ENCODE data around the gene KRT80. TPM values are rescaled to one million over a fixed set of nuclear protein-coding genes. Genes with fewer than 3 reads are reported as not detected.
A peak's percentile ranks its signal among the peaks of the same experiment; 100 is the strongest.

KRT80 gene
- total RNA-seq, 1 donor from 2014 or later = 0.39 TPM

DNA sequence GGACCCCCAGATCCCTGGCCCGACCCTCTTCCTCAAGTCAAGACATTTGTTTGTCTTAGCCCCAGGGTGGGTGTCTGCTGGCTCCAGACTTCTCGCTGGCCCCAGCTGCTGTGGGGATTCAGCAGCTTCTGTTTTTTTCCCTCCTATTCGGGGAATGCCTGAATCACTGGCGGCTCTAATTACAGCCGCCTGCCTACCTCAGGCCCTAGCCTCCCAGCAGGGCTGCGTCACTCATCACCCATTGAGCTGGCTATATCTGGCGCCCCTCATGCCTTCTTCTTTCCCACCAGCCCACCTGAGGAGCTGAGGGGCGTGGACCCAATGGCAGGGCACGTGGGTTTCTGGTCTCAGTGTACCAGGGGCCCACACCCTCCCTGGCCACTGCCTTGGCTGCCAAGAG, 10.1 kb downstream of the KRT80 start:
- no peak for DNase-seq (ENCODE audit: low read depth in 2 of 2)

GRCh38 chr12:52180971-52181628, 10.7 kb downstream of the KRT80 start:
- no peak for DNase-seq (ENCODE audit: low read depth in 2 of 2)

GRCh38 chr12:52179396-52179973, 12.3 kb downstream of the KRT80 start:
- no peak for DNase-seq (ENCODE audit: low read depth in 2 of 2)

DNA sequence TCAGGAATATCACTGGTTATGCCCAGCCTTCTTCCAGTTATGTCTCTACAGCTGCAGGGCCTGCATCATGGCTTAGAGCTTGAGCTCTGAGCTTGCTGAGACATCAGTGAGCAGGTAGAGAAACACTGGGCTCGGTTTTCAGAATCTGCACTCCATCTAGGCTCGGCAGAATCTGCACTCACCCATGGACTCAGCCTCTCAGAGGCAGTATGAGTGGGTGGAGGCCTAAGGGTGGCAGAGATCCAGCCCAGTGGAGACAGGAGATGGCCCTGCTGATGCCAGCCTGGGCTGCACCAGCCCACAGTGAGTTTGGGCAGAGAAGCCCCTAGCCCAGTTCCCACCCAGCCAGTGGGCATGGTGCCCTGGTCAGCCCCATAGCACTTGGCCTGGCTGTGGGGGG, 12.8 kb downstream of the KRT80 start:
- no peak for DNase-seq (ENCODE audit: low read depth in 2 of 2)

DNA sequence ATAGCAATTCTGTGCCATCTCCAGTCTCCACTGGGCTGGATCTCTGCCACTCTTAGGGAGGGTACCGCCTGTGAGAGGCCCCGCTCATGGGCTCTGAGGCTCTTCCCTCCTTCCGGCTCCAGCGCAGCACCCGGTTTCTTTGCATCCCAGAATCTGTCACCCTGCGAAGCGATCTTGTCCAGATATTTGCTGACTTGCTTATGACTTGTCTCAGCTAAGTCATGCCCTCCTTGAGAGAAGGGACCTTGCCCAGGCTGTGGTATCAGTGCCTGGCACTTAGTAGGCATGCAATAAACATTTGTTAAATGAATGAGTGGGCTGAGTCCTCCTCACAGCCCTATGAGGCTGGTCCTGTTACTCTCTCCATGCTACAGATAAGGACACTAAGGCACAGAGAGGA, 13.4 kb downstream of the KRT80 start:
- DNase-seq (ENCODE audit: low read depth in 2 of 2) = no peak

DNA sequence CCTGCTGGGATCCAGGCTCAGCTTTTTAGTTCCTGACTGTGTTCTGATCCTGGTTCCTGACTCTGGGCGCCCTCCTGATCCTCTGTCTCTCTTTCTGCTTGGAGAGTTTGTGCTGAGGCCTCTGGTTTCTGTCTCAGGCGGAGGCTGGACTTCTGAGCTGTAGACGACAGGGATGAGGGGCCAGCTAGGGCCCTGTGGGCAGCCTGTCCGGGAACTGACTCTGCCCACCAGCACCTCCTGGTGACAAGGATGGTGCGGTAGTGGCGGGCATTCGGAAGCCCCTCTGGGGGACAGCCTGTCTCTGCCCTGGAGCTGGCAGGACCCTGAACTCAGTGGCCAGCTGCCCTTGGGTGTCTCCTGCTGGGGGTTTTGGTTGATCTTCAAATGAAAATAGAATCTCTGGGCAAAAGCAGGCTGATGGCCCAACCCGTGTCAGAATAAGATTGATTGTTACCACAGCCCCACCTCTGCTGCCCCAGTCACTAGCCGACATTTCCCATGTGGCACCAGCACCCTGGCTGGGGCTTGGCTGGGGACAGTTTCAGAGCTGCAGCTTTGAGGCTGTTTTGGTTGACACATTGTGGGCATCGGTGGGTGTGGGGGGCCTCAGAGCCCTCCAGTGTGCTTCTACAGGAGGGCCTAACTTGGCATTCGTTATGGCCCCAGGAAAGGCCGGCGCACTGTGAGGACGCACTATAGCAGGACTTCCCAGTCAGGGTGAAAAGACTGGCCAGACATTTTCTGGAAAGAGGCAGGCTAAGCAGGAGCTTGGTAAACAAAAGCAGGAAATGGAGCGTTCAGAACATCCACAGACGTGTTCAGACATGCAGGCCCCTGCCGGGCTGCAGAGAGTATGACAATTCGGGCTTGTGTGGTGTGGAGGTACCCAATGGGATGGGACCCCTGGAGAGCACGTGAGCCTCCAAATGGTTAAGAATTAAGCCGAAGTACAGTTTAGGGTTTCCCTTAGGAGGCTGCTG, 16.2 kb downstream of the KRT80 start:
- peak; percentile 64 to 94 for DNase-seq (ENCODE audit: low read depth in 2 of 2)

DNA sequence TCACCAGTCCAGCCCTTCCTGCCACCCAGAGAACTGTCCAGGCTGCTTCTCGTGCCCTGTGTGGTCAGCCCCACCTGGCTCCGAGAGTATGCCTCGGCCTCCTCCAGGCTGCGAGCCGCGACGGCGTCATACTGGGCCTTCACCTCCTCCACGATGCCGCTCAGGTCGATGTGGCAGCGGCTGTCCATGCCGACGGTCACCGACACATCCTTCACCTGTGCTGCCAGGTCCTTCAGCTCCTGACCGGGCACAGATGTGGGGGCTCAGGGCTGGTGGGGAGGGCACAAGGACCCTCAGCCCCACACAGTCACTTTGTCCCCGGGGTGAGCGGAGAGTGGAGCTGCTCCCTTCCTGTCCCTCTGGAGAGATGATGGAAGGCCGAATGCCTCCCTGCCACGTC, 18.3 kb downstream of the KRT80 start:
- no peak for DNase-seq (ENCODE audit: low read depth in 2 of 2)

DNA sequence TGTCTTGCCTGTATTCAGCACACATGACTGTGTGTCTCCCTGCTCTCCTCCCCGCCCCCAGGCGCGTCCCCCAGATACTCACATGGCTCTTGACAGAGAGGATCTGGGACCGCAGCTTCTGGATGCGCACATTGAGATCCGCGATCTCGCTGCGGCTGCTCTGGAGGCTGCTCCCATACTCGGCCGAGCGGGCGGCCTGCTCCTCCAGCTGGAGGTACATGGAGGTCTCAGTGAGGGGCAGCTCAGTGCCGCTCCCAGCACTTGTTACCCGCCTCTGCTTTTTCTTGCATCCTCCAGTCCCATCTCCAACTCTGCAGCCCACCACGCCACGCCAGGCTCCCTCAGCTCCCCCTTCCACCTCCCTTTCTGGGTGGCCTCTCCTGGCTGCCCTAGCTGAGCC, 18.9 kb downstream of the KRT80 start:
- no peak for DNase-seq (ENCODE audit: low read depth in 2 of 2)

DNA sequence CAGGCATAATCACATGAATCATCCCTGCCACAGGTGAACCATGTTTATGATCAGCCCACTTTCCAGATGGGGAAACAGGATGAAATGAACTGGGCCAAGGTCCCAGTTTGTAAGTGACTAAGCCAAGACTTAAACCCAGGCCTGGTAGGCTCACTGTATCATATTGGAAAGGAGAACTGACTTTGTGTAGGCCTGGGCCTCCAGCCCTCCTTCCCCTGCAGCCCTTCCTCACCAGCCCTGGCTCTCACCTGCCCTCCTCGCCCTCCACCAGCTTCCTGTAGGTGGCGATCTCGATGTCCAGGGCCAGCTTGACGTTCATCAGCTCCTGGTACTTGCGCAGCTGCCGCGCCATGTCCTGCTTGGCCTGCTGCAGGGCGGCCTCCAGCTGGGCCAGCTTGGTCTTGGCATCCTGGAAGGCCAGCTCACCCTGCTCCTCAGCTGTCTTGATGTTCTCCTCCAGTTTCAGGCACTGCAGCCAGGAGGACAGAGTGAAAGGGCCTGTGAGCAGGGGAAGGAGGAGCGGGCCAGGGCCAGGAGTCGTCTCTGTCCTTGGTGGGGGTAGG, 19.8 kb downstream of the KRT80 start:
- DNase-seq (ENCODE audit: low read depth in 2 of 2) = peak in 1 of 2 donors; percentile 28

DNA sequence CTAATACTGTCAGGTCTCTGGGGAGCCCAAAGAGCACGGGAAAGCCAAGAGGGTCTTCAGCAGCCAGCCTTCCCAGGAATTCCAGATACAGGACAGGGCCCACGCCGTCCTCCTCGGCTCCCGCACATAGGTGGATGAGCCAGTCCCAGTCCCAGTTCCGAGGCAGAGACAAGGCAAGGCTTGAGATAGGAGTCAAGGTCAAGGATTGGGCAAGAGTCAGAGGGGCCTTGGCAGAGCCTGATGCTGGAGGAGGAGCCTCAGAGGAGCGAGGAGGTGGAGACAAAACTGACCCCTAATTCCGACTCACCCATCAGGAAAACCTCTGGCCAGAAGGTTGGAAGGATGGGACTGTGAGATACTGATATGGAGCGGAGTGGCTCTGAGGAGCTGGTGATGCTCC, 21.0 kb downstream of the KRT80 start:
- DNase-seq (ENCODE audit: low read depth in 2 of 2) = no peak

- no peak for DNase-seq (ENCODE audit: low read depth in 2 of 2)
Measured at GRCh38 chr12:52169886-52170285, 21.9 kb downstream of the KRT80 start.

GRCh38 chr12:52168019-52168717, 23.6 kb downstream of the KRT80 start:
- peak in 1 of 2 donors; percentile 64 for DNase-seq (ENCODE audit: low read depth in 2 of 2)

DNA sequence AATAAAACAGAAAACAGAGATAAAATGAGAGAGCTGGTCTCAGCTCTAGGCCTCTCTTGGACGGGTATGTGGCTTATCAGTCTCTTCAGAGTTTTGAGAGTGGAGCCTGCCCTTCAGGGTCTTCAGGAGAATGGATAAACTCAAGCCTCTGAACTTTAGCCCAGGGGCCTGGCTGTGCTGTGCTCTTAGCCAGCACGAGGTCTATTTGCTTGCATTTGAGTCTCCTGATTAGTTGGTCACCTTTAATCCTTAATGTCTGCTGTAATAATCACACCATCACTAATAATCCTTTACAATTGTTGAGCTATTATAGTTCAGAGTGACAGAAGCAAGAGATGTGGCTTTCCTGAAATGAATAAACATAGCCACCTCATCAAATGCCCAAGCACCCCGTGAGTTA, 24.3 kb downstream of the KRT80 start:
- no peak for DNase-seq (ENCODE audit: low read depth in 2 of 2)

- DNase-seq (ENCODE audit: low read depth in 2 of 2) = no peak
Measured at GRCh38 chr12:52166672-52167071, 25.1 kb downstream of the KRT80 start.

DNA sequence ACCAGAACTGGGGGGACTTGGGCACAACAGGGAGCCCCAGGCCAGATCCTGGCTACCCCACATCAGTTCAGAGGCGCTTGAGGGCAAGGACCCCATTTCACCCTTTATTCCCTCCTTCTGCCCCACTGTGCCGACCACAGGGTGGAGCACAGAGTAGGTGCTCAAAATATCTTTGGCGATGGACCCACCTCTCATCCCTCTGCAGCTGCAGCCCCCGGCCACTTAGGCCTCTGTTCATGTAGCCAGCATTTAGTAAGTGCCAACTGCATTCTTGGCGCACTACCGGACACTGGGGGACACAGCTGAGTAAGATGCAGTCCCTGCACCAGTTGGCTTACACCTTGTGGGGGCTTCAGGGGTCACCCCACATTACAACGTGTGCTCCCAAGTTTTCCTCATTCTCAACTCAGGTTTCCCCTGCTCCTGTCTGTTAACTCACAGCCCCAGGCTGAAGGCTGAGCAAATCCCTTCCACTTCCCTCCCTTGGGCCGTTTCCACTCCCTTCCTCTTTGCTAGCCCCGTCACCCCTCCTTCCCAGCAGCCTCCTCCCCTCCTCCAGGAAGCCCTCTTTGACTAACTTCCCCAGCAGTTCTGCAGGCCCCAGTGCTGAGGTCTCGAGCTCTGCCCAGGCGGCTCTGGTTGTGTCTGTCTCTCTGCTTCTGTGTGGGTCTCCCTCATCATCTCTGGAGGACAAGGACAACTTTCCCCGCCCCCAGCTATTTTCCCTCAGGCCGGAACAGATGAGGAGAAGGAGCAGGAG, 26.5 kb downstream of the KRT80 start:
- no peak for DNase-seq (ENCODE audit: low read depth in 2 of 2)

GRCh38 chr12:52164624-52165023, 27.2 kb downstream of the KRT80 start:
- no peak for DNase-seq (ENCODE audit: low read depth in 2 of 2)

GRCh38 chr12:52162981-52163380, 28.8 kb downstream of the KRT80 start:
- DNase-seq (ENCODE audit: low read depth in 2 of 2) = peak in 1 of 2 donors; percentile 63

- DNase-seq (ENCODE audit: low read depth in 2 of 2) = no peak
Measured at GRCh38 chr12:52160200-52160599, 31.6 kb downstream of the KRT80 start.

DNA sequence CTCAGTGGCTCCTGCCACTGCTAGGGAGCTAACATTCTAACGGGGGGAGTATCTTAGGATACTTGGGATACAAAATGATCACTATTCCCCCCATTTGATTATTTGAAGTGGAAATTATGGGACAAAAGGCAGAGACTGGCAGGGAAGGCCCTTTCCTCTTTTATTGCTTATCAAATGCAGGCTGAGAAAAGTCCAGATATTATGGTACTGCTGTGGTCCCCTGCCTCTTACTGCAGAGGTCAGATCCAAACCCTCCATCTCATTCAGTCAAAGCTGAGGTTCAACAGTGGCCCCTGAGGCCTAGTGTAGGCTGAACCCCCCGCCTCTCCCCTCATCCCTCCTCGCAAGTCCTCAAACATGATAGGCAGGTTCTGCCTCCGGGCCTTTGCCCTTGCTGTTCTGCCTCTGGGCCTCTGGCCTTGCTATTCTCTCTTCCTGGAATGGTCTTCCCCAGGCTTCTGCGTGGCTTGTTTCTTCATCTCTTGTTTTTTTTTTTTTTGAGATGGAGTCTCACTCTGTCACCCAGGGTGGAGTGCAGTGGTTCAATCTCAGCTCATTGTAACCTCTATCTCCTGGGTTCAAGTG, 34.2 kb downstream of the KRT80 start:
- DNase-seq (ENCODE audit: low read depth in 2 of 2) = no peak

Data from dermis microvascular lymphatic vessel endothelial cell (primary cell).